Panc1 (cell line): ENCODE data around the gene OARD1. TPM values are rescaled to one million over a fixed set of nuclear protein-coding genes. Genes with fewer than 3 reads are reported as not detected.

Source experiments
- ATAC-seq: fragments of 200-7000 bp; cut with Tn5 transposase; 2 replicates; pipeline ENCODE4 v1.9.1; 2020; ENCODE audit warnings: mild to moderate bottlenecking, moderate library complexity
- BruUV-seq: library from RNA; stranded (reverse); fragments of 400-500 nt; replicated peaks from 2 replicates; lab custom pipeline; 2021; lab: Mats Ljungman, UMichigan
- CTCF ChIA-PET: fragments of 300-600 bp; sonication (Branson Sonifier 250); formaldehyde crosslinking; loops from one replicate; lab custom pipeline; 2022; ENCODE audit warnings: antibody characterized with exemption; lab: Charles Lee
- POLR2A ChIA-PET: fragments of 300-600 bp; sonication (Branson Sonifier 250); formaldehyde crosslinking; loops from one replicate; lab custom pipeline; 2022; ENCODE audit warnings: antibody characterized with exemption; lab: Charles Lee
- DNase-seq: peaks from one replicate; pipeline ENCODE4 v3.0.0-alpha.2; 2010; ENCODE audit warnings: low read depth, low spot score
- H3K27ac ChIP-seq: 2 replicates; pipeline ENCODE4 v1.5.1; 2011; ENCODE audit warnings: mild to moderate bottlenecking, low read length, inconsistent platforms
- H3K27me3 ChIP-seq: fragments of 200-500 bp; sonication (Bioruptor generic); 2 replicates; pipeline ENCODE4 v1.6.0; 2014; ENCODE audit warnings: low read length, inconsistent platforms; ENCODE audit not compliant: control insufficient read depth, insufficient read depth
- H3K36me3 ChIP-seq: fragments of 200-500 bp; sonication (Bioruptor generic); 2 replicates; pipeline ENCODE4 v1.5.1; 2014; ENCODE audit warnings: inconsistent platforms, mild to moderate bottlenecking, low read length, moderate library complexity; ENCODE audit not compliant: control insufficient read depth, insufficient read depth
- H3K4me1 ChIP-seq: 2 replicates; pipeline ENCODE4 v1.5.1; 2011; ENCODE audit warnings: inconsistent platforms, mild to moderate bottlenecking, low read length, moderate library complexity; ENCODE audit not compliant: control insufficient read depth, insufficient read depth
- H3K4me3 ChIP-seq, 2 experiments: 2 replicates each; pipeline ENCODE4 v1.5.1; 2011 to 2012; ENCODE audit warnings: low read depth in 2 of 2, low read length in 2 of 2, mild to moderate bottlenecking in 2 of 2, inconsistent platforms in 1 of 2, moderate library complexity in 1 of 2
- H3K9me3 ChIP-seq: fragments of 200-500 bp; sonication (Bioruptor generic); 2 replicates; pipeline ENCODE4 v1.5.1; 2014; ENCODE audit warnings: low read depth, mild to moderate bottlenecking, inconsistent platforms, low read length, moderate library complexity; ENCODE audit not compliant: control insufficient read depth, insufficient read depth
- POLR2AphosphoS5 ChIP-seq: IDR thresholded peaks from 2 replicates; pipeline ENCODE4 v1.6.1; 2012; ENCODE audit warnings: mild to moderate bottlenecking, low read depth, low read length, moderate library complexity
- SIN3A ChIP-seq: IDR thresholded peaks from 2 replicates; pipeline ENCODE4 v1.6.1; 2012; ENCODE audit warnings: low read depth, mild to moderate bottlenecking, low read length, moderate library complexity, borderline replicate concordance; ENCODE audit not compliant: insufficient read depth
- TCF7L2 ChIP-seq: IDR thresholded peaks from 2 replicates; pipeline ENCODE4 v1.6.1; 2011; ENCODE audit warnings: mild to moderate bottlenecking, low read depth, low read length, inconsistent platforms
- in situ Hi-C: cut with HindIII; loops from 2 replicates; pipeline ENCODE4 v1.10.0; 2016; ENCODE audit warnings: low sequenced_read_pairs, low pct_unique_long_range_greater_than_20kb
- intact Hi-C: fragments of 100-400 bp; cut with micrococcal nuclease; formaldehyde crosslinking; loops from one replicate; pipeline ENCODE4 v1.10.0; 2022; ENCODE audit not compliant: unreplicated experiment
- total RNA-seq: library from RNA; stranded (reverse); gene quantifications from one replicate; pipeline ENCODE4 v1.2.1, GENCODE V29; 2021; ENCODE audit not compliant: unreplicated experiment
- TF ChIP-seq, protein P1 (sequence below), 2 experiments: IDR thresholded peaks; 2 replicates each; pipeline ENCODE4 v1.6.1; 2011 to 2012; ENCODE audit warnings: low read depth in 2 of 2, control low read depth in 1 of 2, low read length in 1 of 2, mild to moderate bottlenecking in 1 of 2, moderate library complexity in 1 of 2; ENCODE audit not compliant: insufficient read depth in 1 of 2
- TF ChIP-seq, protein P2 (sequence below): fragments of 450-650 bp; IDR thresholded peaks from 2 replicates; pipeline ENCODE4 v1.5.1; 2017; ENCODE audit warnings: mild to moderate bottlenecking

Gene OARD1
- total RNA-seq, 1 experiment from 2014 or later: 18.2 TPM

DNA sequence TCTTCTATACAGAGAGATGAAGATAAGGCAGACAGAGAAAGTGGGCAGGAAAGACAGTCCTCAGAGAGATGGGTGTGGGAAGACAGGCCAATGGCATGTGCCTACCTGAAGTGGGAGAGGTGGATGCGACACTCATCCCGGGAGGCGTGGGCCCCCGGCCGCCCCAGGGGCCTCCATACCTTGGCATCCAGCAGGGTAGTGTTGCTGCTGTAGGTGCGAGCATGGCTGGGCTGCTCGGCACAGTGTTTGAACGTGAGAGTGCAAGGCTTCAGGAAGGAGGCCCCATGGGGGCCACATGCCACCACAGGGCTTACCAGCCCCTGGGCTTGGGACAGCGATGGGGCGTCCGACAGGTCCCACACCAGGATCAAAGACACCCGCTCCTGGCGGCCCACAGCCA lies 38.4 kb downstream of the OARD1 start:
- intact Hi-C loops (no loop called here), in situ Hi-C loops (no loop called here)
- TF ChIP-seq TCF7L2 (no peak), SIN3A (no peak), POLR2AphosphoS5 (no peak)
- TF ChIP-seq, protein P1, sequence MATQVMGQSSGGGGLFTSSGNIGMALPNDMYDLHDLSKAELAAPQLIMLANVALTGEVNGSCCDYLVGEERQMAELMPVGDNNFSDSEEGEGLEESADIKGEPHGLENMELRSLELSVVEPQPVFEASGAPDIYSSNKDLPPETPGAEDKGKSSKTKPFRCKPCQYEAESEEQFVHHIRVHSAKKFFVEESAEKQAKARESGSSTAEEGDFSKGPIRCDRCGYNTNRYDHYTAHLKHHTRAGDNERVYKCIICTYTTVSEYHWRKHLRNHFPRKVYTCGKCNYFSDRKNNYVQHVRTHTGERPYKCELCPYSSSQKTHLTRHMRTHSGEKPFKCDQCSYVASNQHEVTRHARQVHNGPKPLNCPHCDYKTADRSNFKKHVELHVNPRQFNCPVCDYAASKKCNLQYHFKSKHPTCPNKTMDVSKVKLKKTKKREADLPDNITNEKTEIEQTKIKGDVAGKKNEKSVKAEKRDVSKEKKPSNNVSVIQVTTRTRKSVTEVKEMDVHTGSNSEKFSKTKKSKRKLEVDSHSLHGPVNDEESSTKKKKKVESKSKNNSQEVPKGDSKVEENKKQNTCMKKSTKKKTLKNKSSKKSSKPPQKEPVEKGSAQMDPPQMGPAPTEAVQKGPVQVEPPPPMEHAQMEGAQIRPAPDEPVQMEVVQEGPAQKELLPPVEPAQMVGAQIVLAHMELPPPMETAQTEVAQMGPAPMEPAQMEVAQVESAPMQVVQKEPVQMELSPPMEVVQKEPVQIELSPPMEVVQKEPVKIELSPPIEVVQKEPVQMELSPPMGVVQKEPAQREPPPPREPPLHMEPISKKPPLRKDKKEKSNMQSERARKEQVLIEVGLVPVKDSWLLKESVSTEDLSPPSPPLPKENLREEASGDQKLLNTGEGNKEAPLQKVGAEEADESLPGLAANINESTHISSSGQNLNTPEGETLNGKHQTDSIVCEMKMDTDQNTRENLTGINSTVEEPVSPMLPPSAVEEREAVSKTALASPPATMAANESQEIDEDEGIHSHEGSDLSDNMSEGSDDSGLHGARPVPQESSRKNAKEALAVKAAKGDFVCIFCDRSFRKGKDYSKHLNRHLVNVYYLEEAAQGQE (IDR thresholded peaks at IDR 0.05; ENCODE audit: insufficient read depth in 1 of 2, low read depth in 2 of 2, low read length in 1 of 2): no peak
- TF ChIP-seq, protein P2, sequence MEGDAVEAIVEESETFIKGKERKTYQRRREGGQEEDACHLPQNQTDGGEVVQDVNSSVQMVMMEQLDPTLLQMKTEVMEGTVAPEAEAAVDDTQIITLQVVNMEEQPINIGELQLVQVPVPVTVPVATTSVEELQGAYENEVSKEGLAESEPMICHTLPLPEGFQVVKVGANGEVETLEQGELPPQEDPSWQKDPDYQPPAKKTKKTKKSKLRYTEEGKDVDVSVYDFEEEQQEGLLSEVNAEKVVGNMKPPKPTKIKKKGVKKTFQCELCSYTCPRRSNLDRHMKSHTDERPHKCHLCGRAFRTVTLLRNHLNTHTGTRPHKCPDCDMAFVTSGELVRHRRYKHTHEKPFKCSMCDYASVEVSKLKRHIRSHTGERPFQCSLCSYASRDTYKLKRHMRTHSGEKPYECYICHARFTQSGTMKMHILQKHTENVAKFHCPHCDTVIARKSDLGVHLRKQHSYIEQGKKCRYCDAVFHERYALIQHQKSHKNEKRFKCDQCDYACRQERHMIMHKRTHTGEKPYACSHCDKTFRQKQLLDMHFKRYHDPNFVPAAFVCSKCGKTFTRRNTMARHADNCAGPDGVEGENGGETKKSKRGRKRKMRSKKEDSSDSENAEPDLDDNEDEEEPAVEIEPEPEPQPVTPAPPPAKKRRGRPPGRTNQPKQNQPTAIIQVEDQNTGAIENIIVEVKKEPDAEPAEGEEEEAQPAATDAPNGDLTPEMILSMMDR: no peak
- no peak overlapping the region for H3K27ac ChIP-seq
- CTCF ChIA-PET: no interaction called here
- DNase-seq (no peak), ATAC-seq (no peak)
- no peaks in the 10 kb centered on the region; the same call in 1 of the 2 replicates for H3K27me3 ChIP-seq
- POLR2A ChIA-PET: no interaction called here
- peaks cover under 1% of the 10 kb centered on the region; the same call in 1 of the 2 replicates for H3K4me1 ChIP-seq
- H3K36me3 ChIP-seq: no peaks in the 10 kb centered on the region
- no peaks in the 10 kb centered on the region for H3K9me3 ChIP-seq
- no peak overlapping the region for H3K4me3 ChIP-seq
- BruUV-seq: no TSS peak

DNA sequence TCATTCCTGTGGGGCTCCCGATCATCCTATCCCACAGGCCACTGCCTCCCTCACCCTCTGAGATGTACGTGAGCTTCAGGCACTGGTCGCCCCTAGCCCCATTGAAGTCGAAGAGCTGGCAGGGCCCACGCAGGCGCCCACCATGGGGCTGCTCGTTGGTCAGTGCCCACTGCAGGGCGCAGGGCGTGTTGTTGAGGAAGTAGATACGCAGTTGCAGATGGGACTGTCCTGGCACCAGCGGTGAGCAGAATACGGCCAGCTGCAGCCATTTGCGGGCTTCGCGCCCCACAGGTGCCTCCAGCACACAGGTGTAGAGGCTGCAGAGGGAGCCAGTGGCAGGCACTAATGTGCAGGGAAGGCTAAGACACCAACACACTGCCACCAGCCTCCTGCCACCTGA lies 39.3 kb downstream of the OARD1 start:
- ChIA-PET CTCF (no interaction called here), POLR2A (no interaction called here)
- Histone ChIP-seq H3K27ac (no peak overlapping the region), H3K4me1 (peaks cover 6% of the 10 kb centered on the region; the same call in 1 of the 2 replicates), H3K9me3 (no peaks in the 10 kb centered on the region), H3K36me3 (no peaks in the 10 kb centered on the region), H3K4me3 (no peak overlapping the region), H3K27me3 (no peaks in the 10 kb centered on the region; the same call in 1 of the 2 replicates)
- in situ Hi-C loops: no loop called here
- BruUV-seq: no TSS peak
- DNase-seq (no peak), ATAC-seq (no peak)
- TF ChIP-seq, protein P2: no peak
- no peak for TF ChIP-seq SIN3A
- TF ChIP-seq POLR2AphosphoS5: no peak
- TF ChIP-seq TCF7L2: no peak
- TF ChIP-seq, protein P1 (IDR thresholded peaks at IDR 0.05; ENCODE audit: insufficient read depth in 1 of 2, low read depth in 2 of 2, low read length in 1 of 2): no peak
- intact Hi-C loops: no loop called here
